K562 (cell line): Measurements from ENCODE around the gene GRAMD1B. TPM values are rescaled to one million over a fixed set of nuclear protein-coding genes. Genes with fewer than 3 reads are reported as not detected.

ENCODE experiments used
- MTF1 ChIP-seq: fragments of 250-450 bp; sonication (Bioruptor Pico); IDR thresholded peaks from 2 replicates; pipeline ENCODE4 v1.9.0; 2021; ENCODE audit warnings: moderate library complexity, mild to moderate bottlenecking, inconsistent platforms, borderline replicate concordance
- polyA plus RNA-seq, 8 experiments: library from polyadenylated mRNA; depleted of rRNA in 4 of 8; stranded (reverse) in 5 of 8; unstranded in 3 of 8; fragments of >200 nt; fragmentation: Nextera tagmentation in 2 of 8; fragmentation: Illumina TruSeq in 1 of 8; extraction: Ambion mirVana in 2 of 8; extraction: Trizol in 1 of 8; gene quantifications; 2 replicates each; pipeline versions ENCODE4 v1.2.1 to v1.2.3, GENCODE V29; 2011 to 2014; ENCODE audit warnings: inconsistent platforms in 1 of 8, missing spikeins in 1 of 8
- total RNA-seq, 7 experiments: library from RNA; depleted of rRNA in 6 of 7; stranded (reverse); fragments of >200 nt in 6 of 7; fragmentation: Illumina TruSeq in 2 of 7; extraction: Trizol in 2 of 7; gene quantifications; 2 replicates each; pipeline versions ENCODE4 v1.2.1 to v1.2.3, GENCODE V29; 2011 to 2021; ENCODE audit warnings: low replicate concordance in 1 of 7
- TF ChIP-seq, protein P1 (sequence below): fragments of 450-650 bp; IDR thresholded peaks from 2 replicates; pipeline ENCODE4 v1.6.1; 2016; ENCODE audit warnings: mild to moderate bottlenecking, moderate library complexity

Gene GRAMD1B
- total and polyA plus RNA-seq, 9 of the 15 experiments (the other 6 are each of a cell fraction or from before 2014, with no cell fraction given): 0.31 TPM; not detected in 8

DNA sequence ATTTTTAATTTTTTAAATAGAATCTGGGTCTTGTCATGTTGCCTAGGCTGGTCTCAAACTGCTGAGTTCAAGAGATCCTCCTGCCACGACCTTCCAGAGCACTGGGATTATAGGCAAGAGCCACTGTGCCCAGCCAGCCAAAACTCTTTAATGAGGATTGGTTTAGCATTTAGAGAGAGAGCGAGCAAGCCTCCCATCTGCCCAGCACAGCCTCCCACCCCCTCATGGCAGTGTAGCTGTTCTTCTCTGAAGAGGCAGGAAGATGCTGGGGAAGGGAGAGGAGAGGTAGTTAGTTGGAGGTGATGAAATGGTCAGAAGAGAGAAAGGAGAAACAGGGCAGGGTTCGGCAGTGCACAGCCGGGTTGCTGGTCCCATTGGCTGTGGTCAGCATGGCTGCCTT is 118.7 kb downstream of the GRAMD1B start (continued):
- TF ChIP-seq, protein P1, sequence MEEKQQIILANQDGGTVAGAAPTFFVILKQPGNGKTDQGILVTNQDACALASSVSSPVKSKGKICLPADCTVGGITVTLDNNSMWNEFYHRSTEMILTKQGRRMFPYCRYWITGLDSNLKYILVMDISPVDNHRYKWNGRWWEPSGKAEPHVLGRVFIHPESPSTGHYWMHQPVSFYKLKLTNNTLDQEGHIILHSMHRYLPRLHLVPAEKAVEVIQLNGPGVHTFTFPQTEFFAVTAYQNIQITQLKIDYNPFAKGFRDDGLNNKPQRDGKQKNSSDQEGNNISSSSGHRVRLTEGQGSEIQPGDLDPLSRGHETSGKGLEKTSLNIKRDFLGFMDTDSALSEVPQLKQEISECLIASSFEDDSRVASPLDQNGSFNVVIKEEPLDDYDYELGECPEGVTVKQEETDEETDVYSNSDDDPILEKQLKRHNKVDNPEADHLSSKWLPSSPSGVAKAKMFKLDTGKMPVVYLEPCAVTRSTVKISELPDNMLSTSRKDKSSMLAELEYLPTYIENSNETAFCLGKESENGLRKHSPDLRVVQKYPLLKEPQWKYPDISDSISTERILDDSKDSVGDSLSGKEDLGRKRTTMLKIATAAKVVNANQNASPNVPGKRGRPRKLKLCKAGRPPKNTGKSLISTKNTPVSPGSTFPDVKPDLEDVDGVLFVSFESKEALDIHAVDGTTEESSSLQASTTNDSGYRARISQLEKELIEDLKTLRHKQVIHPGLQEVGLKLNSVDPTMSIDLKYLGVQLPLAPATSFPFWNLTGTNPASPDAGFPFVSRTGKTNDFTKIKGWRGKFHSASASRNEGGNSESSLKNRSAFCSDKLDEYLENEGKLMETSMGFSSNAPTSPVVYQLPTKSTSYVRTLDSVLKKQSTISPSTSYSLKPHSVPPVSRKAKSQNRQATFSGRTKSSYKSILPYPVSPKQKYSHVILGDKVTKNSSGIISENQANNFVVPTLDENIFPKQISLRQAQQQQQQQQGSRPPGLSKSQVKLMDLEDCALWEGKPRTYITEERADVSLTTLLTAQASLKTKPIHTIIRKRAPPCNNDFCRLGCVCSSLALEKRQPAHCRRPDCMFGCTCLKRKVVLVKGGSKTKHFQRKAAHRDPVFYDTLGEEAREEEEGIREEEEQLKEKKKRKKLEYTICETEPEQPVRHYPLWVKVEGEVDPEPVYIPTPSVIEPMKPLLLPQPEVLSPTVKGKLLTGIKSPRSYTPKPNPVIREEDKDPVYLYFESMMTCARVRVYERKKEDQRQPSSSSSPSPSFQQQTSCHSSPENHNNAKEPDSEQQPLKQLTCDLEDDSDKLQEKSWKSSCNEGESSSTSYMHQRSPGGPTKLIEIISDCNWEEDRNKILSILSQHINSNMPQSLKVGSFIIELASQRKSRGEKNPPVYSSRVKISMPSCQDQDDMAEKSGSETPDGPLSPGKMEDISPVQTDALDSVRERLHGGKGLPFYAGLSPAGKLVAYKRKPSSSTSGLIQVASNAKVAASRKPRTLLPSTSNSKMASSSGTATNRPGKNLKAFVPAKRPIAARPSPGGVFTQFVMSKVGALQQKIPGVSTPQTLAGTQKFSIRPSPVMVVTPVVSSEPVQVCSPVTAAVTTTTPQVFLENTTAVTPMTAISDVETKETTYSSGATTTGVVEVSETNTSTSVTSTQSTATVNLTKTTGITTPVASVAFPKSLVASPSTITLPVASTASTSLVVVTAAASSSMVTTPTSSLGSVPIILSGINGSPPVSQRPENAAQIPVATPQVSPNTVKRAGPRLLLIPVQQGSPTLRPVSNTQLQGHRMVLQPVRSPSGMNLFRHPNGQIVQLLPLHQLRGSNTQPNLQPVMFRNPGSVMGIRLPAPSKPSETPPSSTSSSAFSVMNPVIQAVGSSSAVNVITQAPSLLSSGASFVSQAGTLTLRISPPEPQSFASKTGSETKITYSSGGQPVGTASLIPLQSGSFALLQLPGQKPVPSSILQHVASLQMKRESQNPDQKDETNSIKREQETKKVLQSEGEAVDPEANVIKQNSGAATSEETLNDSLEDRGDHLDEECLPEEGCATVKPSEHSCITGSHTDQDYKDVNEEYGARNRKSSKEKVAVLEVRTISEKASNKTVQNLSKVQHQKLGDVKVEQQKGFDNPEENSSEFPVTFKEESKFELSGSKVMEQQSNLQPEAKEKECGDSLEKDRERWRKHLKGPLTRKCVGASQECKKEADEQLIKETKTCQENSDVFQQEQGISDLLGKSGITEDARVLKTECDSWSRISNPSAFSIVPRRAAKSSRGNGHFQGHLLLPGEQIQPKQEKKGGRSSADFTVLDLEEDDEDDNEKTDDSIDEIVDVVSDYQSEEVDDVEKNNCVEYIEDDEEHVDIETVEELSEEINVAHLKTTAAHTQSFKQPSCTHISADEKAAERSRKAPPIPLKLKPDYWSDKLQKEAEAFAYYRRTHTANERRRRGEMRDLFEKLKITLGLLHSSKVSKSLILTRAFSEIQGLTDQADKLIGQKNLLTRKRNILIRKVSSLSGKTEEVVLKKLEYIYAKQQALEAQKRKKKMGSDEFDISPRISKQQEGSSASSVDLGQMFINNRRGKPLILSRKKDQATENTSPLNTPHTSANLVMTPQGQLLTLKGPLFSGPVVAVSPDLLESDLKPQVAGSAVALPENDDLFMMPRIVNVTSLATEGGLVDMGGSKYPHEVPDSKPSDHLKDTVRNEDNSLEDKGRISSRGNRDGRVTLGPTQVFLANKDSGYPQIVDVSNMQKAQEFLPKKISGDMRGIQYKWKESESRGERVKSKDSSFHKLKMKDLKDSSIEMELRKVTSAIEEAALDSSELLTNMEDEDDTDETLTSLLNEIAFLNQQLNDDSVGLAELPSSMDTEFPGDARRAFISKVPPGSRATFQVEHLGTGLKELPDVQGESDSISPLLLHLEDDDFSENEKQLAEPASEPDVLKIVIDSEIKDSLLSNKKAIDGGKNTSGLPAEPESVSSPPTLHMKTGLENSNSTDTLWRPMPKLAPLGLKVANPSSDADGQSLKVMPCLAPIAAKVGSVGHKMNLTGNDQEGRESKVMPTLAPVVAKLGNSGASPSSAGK: no peak
- no peak for TF ChIP-seq MTF1 (CRISPR knock-in tag)
- TF ChIP-seq, all 486 proteins: peak for 0
